Stimulated activated memory B cell treated with anti-CD40 and anti-IgM and Interleukin-4, amounts not matched to agents 10 μg/mL and 1 μg/mL and 100 μg/mL, for 72 hours (primary cell): ENCODE data around the gene MYOM1.
"Not testable (repeated sequence)": the region's sequence is repeated elsewhere in the genome, so short reads cannot be mapped to it uniquely, and the experiment has no call there.

Experiments
- ATAC-seq: fragments of 150-1000 bp; cut with Tn5 transposase; 2 replicates; pipeline ENCODE4 v1.10.0; 2021
- H3K27ac Mint-ChIP-seq: one replicate; pipeline ENCODE4 v1.8.0; 2022; ENCODE audit warnings: mild to moderate bottlenecking, mixed read lengths
- H3K27me3 Mint-ChIP-seq: one replicate; pipeline ENCODE4 v1.8.0; 2022; ENCODE audit warnings: mixed read lengths
- H3K36me3 Mint-ChIP-seq: one replicate; pipeline ENCODE4 v1.8.0; 2022; ENCODE audit warnings: mixed read lengths
- H3K4me1 Mint-ChIP-seq: one replicate; pipeline ENCODE4 v1.8.0; 2022; ENCODE audit warnings: mixed read lengths
- H3K4me3 Mint-ChIP-seq: one replicate; pipeline ENCODE4 v1.8.0; 2022; ENCODE audit warnings: mild to moderate bottlenecking, moderate library complexity, mixed read lengths
- H3K9me3 Mint-ChIP-seq: one replicate; pipeline ENCODE4 v1.8.0; 2022; ENCODE audit warnings: mixed read lengths

The MYOM1 gene

DNA sequence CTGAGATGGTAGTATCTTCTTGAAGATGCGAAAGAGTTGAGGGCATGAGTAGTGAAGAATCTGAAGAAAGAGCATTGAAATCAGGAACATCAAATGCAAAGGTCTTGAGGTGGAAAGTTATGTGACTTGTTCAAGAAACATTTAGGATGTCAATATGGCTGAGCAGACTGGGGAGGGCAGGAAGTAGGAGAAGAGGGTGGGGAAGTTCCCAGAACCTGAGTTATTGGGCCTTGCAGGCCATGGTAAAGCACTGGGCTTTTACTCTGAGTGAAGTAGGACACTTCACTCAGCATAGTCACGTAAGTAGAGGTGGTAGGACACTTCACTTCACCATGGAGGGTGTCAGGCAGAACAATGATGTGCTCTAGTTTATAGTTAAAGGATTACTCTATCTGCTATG lies 16.1 kb upstream of the MYOM1 start:
- peaks cover 5% of the 10 kb centered on the region for H3K9me3 Mint-ChIP-seq
- no peaks in the 10 kb centered on the region for H3K4me1 Mint-ChIP-seq
- no peak overlapping the region for H3K4me3 Mint-ChIP-seq
- peaks cover 7% of the 10 kb centered on the region for H3K36me3 Mint-ChIP-seq
- no peak for ATAC-seq
- no peaks in the 10 kb centered on the region for H3K27me3 Mint-ChIP-seq
- no peak overlapping the region for H3K27ac Mint-ChIP-seq

DNA sequence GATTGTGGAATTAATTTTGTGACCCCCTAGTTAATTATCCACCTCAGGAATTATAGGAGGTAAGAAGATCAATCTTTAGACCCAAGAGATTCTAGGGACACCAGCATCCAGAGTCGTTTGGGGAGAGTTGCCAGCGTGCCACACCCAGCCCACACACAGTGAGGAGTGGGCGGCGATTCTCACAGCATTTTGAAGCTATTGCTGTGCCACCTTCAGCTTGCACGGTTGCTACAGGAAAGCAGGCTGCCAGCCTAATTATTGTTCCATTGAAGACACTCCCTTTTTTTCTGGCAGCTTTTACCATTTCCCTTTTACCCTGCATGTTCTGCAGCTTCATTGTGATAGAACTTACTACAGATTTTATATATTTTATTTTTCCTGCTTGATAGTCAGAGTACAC lies 14.7 kb upstream of the MYOM1 start:
- Mint-ChIP-seq H3K27ac (no peak overlapping the region), H3K4me3 (no peak overlapping the region), H3K27me3 (no peaks in the 10 kb centered on the region), H3K9me3 (no peaks in the 10 kb centered on the region), H3K4me1 (no peaks in the 10 kb centered on the region), H3K36me3 (no peaks in the 10 kb centered on the region)
- ATAC-seq = no peak

DNA sequence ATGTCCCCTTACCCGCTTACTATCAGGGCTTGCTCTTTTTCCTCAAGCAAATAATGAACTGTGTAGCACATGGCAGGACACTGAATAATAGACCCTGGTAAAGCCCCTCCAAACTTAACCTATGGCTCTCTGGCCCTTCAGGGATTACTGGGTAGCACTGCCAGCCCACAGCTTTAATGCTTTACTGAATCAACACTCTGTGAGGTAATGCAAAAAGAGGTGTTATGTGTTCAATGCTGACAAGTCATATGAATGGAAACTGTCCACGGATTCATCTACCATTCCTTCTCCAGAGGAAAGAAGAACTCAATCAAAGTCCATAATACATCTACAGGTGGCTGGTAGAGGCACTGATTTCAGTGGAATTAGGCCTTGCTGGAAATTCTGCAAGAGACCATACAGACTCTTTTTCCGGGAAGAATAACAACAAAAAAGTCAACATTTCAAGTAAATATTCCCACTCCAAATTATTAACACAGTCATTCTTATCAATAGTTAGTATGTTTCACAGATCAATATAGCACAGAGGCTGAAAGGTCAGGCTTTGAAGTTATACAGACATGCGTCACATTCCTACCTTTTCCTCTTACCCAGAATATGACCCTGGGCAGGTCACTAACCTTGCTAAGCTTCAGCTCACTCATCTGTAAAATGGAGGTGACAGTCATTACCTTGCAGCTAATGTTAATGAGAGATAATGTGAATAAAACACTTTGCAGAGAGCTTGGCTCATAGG lies 13.8 kb upstream of the MYOM1 start:
- Mint-ChIP-seq H3K27ac (no peak overlapping the region), H3K27me3 (no peaks in the 10 kb centered on the region), H3K4me1 (no peaks in the 10 kb centered on the region), H3K36me3 (no peaks in the 10 kb centered on the region), H3K9me3 (no peaks in the 10 kb centered on the region), H3K4me3 (no peak overlapping the region)
- no peak for ATAC-seq

DNA sequence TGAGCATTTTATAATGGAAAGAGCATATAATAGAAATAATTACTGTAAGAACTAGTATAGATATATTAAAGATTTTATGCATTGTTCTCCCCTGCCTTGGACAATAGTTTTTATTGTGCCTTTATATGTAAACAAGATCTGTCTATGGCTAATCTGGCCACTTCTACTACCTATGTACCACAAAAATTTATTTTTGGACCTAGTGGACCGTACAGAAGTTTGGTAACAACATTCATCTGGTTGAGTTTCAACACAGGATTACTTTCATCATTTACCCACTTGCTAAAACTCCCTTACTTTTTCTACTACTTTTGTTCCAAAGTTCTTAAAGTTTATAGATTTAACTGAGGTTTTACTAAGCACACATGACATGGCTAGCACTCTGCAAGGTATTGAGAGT lies 13.2 kb upstream of the MYOM1 start:
- H3K36me3 Mint-ChIP-seq = no peaks in the 10 kb centered on the region
- H3K4me3 Mint-ChIP-seq = no peak overlapping the region
- no peaks in the 10 kb centered on the region for H3K4me1 Mint-ChIP-seq
- no peak for ATAC-seq
- no peaks in the 10 kb centered on the region for H3K9me3 Mint-ChIP-seq
- no peaks in the 10 kb centered on the region for H3K27me3 Mint-ChIP-seq
- H3K27ac Mint-ChIP-seq = no peak overlapping the region

DNA sequence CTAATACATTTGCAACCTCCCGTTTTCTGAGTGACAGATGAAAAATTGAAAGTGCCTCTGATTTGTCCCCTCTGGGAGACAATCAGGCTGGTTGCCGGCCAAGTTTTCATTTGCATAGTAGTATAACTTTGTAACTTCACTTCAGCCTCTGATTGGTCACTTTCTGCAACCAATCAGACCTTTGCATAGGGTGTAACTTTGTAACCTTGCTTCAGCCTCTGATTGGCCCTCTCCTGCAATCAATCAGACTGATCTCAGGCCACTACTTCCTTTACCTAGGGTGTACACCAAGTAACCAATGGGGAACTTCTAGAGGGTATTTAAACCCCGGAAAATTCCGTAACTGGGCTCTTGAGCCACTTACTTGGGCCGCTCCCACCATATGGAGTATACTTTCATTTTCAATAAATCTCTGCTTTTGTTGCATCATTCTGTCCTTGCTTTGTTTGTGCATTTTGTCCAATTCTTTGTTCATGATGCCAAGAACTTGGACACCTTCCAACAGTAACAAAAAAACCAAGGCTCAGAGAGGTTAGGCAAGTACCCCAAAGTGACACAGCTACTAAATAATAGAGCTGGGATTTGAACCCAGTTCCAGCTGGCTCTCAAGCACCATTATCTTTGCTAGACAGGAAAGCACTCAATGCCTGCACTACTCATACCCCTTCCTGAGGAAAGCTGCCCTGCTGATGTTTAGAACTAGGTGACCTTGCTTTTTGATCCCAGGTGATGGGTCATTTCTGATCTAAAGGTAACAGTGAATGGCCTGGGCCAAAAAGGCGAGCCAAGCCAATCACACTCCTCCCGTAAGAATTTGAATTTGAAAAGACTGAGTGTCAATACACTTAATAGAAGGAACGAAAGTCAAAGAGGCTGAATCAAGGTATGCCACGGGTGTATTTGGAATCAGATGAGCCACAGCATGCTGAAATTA lies 10.9 kb upstream of the MYOM1 start:
- H3K9me3 Mint-ChIP-seq = no peaks in the 10 kb centered on the region

DNA sequence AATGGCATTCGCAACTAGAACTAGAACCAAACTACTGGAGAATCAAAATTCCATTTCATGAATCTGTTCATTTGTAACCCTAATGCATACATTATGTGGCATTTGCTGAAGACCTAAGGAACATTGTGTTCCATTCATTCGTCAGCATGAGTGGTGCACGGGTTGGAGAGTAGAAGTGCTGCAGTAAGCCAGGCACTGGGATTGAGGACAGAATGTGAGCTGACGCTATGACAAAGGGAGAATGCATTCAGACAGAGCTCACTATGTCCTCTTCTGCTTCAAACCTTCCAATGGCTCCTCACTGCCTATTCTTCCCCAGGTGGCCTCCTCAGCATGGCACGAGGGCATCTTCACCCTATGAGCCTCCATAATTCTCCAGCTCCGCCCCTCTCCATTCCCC lies 6.3 kb upstream of the MYOM1 start:
- no peaks in the 10 kb centered on the region for H3K36me3 Mint-ChIP-seq
- no peak overlapping the region for H3K4me3 Mint-ChIP-seq
- no peaks in the 10 kb centered on the region for H3K27me3 Mint-ChIP-seq
- H3K27ac Mint-ChIP-seq = no peak overlapping the region
- ATAC-seq = no peak
- no peaks in the 10 kb centered on the region for H3K4me1 Mint-ChIP-seq
- H3K9me3 Mint-ChIP-seq = no peaks in the 10 kb centered on the region

More for the DNA sequence above, 10.9 kb upstream of the MYOM1 start:
- Mint-ChIP-seq H3K27me3 (no peaks in the 10 kb centered on the region), H3K4me3 (no peak overlapping the region), H3K27ac (no peak overlapping the region), H3K36me3 (no peaks in the 10 kb centered on the region), H3K4me1 (no peaks in the 10 kb centered on the region)
- ATAC-seq = no peak

DNA sequence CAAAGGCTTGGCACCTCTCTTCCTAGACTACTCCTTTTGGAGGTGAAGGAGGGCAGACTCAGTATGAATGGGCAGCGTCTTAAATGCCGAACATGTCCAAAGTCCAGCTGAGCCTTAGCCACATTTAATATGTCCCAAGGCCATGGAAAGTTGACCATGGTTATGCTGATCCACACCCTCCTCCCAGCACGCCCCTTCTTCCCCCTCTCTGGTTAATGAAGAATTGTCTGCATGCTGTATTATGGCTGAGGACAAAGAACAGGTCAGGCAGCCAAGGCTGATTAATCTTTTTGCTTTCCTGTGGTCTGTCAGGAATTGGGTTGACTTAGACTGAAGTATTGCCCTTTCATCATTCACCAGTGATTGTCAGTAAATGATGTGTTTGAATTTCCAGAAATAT lies 5.8 kb upstream of the MYOM1 start:
- Mint-ChIP-seq H3K4me3 (no peak overlapping the region), H3K4me1 (no peaks in the 10 kb centered on the region), H3K36me3 (no peaks in the 10 kb centered on the region), H3K9me3 (no peaks in the 10 kb centered on the region), H3K27ac (no peak overlapping the region), H3K27me3 (no peaks in the 10 kb centered on the region)
- ATAC-seq = no peak

DNA sequence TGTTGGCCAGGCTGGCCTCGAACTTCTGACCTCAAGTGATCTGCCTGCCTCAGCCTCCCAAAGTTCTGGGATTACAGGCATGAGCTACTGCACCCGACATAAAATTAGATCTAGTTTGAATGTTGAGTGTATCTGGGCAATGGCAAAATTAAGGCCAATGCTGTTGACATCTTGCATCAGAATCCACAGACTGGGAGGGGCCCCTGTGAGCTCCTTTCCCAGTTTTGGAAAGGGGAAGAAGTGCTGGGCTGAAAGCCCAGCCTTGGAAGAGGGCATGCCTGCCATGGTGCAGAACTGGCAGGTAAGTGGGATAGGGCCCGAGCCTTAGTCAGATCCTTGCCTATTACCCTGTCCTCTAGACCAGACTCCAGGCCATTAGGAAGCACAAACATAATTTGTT lies 4.5 kb upstream of the MYOM1 start:
- Mint-ChIP-seq H3K4me3 (no peak overlapping the region), H3K27ac (no peak overlapping the region), H3K27me3 (no peaks in the 10 kb centered on the region), H3K4me1 (no peaks in the 10 kb centered on the region), H3K36me3 (no peaks in the 10 kb centered on the region), H3K9me3 (no peaks in the 10 kb centered on the region)
- no peak for ATAC-seq

DNA sequence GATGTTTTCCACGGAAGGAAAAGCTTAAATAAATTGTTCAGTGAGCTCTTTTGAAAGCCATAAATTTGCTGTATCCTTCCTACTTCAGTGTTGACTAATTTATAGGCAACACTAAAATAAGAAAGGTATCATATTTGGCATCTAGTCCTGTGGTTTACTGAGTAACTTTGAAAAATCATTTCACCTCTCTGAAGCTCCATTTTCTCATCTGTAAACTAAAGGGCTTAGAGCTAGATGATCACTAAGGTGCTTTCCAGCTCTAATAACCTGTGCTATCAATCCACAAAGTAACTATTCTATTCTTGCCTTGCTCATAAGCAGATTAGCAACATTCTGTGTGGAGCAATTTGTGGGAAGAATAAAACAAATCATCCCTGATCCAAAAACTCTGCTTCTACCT lies 3.6 kb upstream of the MYOM1 start:
- Mint-ChIP-seq H3K36me3 (no peaks in the 10 kb centered on the region), H3K9me3 (no peaks in the 10 kb centered on the region), H3K4me1 (no peaks in the 10 kb centered on the region), H3K27me3 (no peaks in the 10 kb centered on the region), H3K27ac (no peak overlapping the region), H3K4me3 (no peak overlapping the region)
- no peak for ATAC-seq

DNA sequence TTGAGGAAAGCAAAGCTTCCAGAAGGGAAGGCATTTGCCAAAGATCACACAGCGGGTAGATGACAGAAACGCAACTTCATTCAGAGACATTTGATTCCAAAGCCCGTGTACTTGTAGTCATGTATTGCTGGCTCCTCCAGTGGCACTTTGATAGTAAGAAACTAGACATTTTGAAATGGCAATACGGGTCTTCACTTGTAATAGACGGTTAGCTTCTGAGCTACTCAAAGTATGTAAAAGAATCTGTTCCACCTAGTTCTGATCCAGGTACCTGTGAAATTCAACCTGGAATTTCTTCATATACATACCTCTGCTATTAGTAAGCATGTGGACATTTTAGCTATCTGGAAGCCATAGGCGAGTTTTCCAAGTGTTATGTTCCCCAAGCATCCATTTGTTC lies 1.7 kb upstream of the MYOM1 start:
- Mint-ChIP-seq H3K4me1 (no peaks in the 10 kb centered on the region), H3K9me3 (no peaks in the 10 kb centered on the region), H3K36me3 (no peaks in the 10 kb centered on the region), H3K27me3 (no peaks in the 10 kb centered on the region), H3K27ac (no peak overlapping the region), H3K4me3 (no peak overlapping the region)
- ATAC-seq = no peak

DNA sequence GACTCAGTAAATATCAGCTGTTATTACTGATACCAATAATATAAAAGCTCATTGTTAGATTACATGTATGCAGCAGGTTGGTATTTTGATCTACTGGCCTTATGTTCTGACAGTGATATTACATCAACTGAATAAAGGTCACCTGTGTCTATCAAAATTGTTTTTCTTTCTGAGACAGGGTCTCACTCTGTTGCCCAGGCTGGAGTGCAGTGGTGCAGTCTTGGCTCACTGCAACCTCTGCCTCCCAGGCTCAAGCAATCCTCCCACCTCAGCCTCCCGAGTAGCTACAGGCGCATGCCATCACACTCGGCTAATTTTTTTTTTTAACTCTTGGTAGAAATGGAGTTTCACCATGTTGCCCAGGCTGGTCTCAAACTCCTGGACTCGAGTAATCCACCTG lies 1.1 kb upstream of the MYOM1 start:
- H3K4me1 Mint-ChIP-seq, H3K27me3 Mint-ChIP-seq, H3K4me3 Mint-ChIP-seq, H3K27ac Mint-ChIP-seq, H3K36me3 Mint-ChIP-seq, ATAC-seq, H3K9me3 Mint-ChIP-seq: not testable (repeated sequence)

DNA sequence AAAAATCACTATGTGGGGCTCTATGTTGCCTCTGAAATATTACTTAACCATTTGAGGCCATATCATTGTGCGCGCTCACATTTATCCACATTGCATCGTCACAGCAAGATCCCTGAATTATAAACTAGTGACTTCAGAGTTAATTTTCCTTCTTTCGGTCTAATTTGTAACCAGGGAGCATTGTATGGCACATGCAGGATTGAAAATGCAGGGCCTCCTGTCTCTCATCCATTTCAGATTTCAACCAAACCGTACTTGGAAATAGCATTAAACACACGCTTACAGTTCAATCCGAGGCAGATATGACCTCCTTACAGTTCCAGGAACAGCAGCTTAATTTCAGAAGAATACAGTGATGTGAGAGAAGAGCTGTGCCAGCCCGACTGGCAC lies 532 bp downstream of the MYOM1 start:
- peaks cover 4% of the 10 kb centered on the region for H3K9me3 Mint-ChIP-seq
- H3K27me3 Mint-ChIP-seq = no peaks in the 10 kb centered on the region
- H3K27ac Mint-ChIP-seq = peak overlapping the region; percentile 45
- no peak overlapping the region for H3K4me3 Mint-ChIP-seq
- ATAC-seq = no peak
- peaks cover 8% of the 10 kb centered on the region for H3K36me3 Mint-ChIP-seq
- H3K4me1 Mint-ChIP-seq = no peaks in the 10 kb centered on the region

DNA sequence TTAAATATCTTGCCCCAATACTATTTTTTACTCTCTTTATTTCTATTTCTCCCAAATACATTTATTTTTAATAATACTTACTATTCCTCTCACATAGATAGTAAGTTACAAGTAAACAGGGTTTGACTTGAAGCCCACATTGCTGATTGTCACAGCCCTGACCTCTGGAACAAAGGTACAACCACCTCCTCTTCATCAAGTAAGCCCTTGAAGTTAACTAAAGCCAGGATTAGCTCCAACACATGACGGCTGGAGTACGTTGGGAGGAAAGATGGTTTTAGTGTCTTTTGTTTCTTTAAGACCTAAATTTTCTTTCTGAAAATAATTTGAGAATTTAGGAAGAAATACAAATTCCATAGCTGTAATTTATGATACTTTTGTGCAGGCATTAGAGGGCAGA lies 949 bp downstream of the MYOM1 start:
- peaks cover 4% of the 10 kb centered on the region for H3K9me3 Mint-ChIP-seq
- no peaks in the 10 kb centered on the region for H3K4me1 Mint-ChIP-seq
- peaks cover 8% of the 10 kb centered on the region for H3K36me3 Mint-ChIP-seq
- no peak overlapping the region for H3K4me3 Mint-ChIP-seq
- H3K27me3 Mint-ChIP-seq = no peaks in the 10 kb centered on the region
- no peak overlapping the region for H3K27ac Mint-ChIP-seq
- ATAC-seq = no peak

DNA sequence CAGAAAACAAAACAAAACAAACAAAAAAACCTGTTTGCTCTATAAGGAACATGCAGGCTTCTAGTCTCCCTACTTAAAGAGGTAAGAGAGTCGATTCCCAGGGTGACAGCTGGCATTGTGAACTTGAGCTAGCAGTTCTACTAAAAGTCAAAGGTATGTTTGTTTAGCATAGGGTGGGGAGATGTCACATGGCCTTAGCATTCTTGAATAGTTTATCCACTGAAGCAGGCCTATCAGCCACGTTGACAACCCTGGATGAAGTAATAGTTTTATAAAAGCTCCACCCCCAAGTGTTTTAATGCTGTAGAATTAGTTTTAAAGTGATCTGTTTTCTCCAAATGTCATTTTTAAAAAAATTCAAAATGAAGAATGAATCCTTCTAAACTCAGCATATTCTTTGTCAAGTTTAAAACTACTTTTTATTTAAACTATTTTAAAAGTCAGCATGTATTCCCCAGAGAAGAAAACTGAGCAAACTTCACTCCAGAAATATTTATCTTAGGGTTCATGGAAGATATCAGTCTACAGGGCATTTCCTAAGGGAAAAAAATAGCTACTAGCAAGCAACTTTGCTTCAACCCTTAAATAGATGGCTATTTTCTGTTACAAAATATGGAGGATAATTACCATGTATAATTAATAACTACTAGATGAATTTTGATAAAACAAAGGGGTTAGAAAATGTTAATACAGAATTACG lies 1.7 kb downstream of the MYOM1 start:
- Mint-ChIP-seq H3K36me3 (peaks cover 8% of the 10 kb centered on the region), H3K4me3 (no peak overlapping the region), H3K4me1 (no peaks in the 10 kb centered on the region), H3K27ac (no peak overlapping the region), H3K9me3 (peaks cover 4% of the 10 kb centered on the region), H3K27me3 (no peaks in the 10 kb centered on the region)
- no peak for ATAC-seq

DNA sequence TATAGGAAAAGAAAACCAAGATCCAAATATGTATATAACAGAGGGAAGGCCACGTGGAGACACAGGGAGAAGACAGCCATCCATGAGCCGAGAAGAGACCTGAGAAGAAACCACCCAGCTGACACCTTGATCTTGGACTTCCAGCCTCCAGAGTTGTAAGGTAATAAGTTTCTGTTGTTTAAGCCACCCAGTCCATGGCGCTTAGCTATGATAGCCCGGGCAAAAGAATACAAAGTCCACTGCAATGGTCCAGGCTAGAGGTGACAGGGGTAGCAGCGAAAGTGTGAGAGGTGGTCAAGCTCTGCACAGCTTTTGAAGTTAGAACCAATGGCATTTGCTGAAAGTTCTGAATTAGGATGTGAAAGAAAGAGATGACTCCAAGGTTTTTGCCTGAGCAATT lies 2.8 kb downstream of the MYOM1 start:
- Mint-ChIP-seq H3K36me3 (peaks cover 8% of the 10 kb centered on the region), H3K27ac (no peak overlapping the region), H3K9me3 (peaks cover 4% of the 10 kb centered on the region), H3K4me3 (no peak overlapping the region), H3K27me3 (no peaks in the 10 kb centered on the region), H3K4me1 (no peaks in the 10 kb centered on the region)
- no peak for ATAC-seq
